NB4 (cell line): ENCODE results near the gene TPRA1.

Experiments used
- DNase-seq: peaks from one replicate; pipeline ENCODE4 v3.0.0; 2010; ENCODE audit warnings: low read depth
- H3K4me3 ChIP-seq: one replicate; pipeline ENCODE4 v1.5.1; 2011; ENCODE audit warnings: mild to moderate bottlenecking, low read depth, low read length, moderate library complexity
- CTCF ChIP-seq: IDR thresholded peaks from one replicate; pipeline ENCODE4 v1.5.1; 2012; ENCODE audit warnings: low read depth, low read length
- MAX ChIP-seq: IDR thresholded peaks from 2 replicates; pipeline ENCODE4 v1.6.1; 2011; ENCODE audit warnings: low read depth, low read length
- MYC ChIP-seq: IDR thresholded peaks from 2 replicates; pipeline ENCODE4 v1.6.1; 2011; ENCODE audit warnings: low read depth, low read length
- POLR2A ChIP-seq: IDR thresholded peaks from 2 replicates; pipeline ENCODE4 v1.6.1; 2011; ENCODE audit warnings: mild to moderate bottlenecking; ENCODE audit not compliant: insufficient read length; ENCODE audit errors: extremely low read depth

Gene TPRA1

GRCh38 chr3:127634653-127635052, 44.1 kb upstream of the TPRA1 start:
- H3K4me3 ChIP-seq = no peak overlapping the region
- DNase-seq = no peak
- TF ChIP-seq CTCF = no peak
- TF ChIP-seq MYC = no peak
- no peak for TF ChIP-seq POLR2A
- no peak for TF ChIP-seq MAX

GRCh38 chr3:127632035-127632820, 41.7 kb upstream of the TPRA1 start:
- TF ChIP-seq MAX (no peak), CTCF (no peak), MYC (no peak), POLR2A (no peak)
- H3K4me3 ChIP-seq = no peak overlapping the region
- no peak for DNase-seq

GRCh38 chr3:127630811-127631714, 40.5 kb upstream of the TPRA1 start:
- no peak for DNase-seq
- no peak for TF ChIP-seq POLR2A
- no peak for TF ChIP-seq MYC
- TF ChIP-seq MAX = no peak
- TF ChIP-seq CTCF = no peak
- H3K4me3 ChIP-seq = no peak overlapping the region

- peak; percentile 29 for DNase-seq
- H3K4me3 ChIP-seq = no peak overlapping the region
- TF ChIP-seq CTCF (no peak), MYC (no peak)
Observed at GRCh38 chr3:127629467-127630403, 39.2 kb upstream of the TPRA1 start.

- no peak within 1 kb of the TSS for H3K4me3 ChIP-seq
- TF ChIP-seq MYC (no peak), POLR2A (no peak), CTCF (no peak), MAX (no peak)
- DNase-seq = no peak
Observed at GRCh38 chr3:127628788-127629466, 38.4 kb upstream of the TPRA1 start, which contains the start of gene PODXL2. TSS of gene PODXL2 (plus strand) at chr3:127629185. CDS start at chr3:127629220, 35 bp downstream.
